22Rv1 (cell line): ENCODE data around the gene CTU2.

Experiments used
- H3K27ac ChIP-seq: fragments of 450-650 bp; 2 replicates; pipeline ENCODE4 v1.5.1; 2017
- ZFX ChIP-seq: fragments of 450-650 bp; IDR thresholded peaks from 2 replicates; pipeline ENCODE4 v1.6.1; 2017; ENCODE audit warnings: antibody characterized with exemption, borderline replicate concordance
- TF ChIP-seq, protein P1 (sequence below): fragments of 450-650 bp; IDR thresholded peaks from 2 replicates; pipeline ENCODE4 v1.5.1; 2017; ENCODE audit warnings: mild to moderate bottlenecking

Gene CTU2

DNA sequence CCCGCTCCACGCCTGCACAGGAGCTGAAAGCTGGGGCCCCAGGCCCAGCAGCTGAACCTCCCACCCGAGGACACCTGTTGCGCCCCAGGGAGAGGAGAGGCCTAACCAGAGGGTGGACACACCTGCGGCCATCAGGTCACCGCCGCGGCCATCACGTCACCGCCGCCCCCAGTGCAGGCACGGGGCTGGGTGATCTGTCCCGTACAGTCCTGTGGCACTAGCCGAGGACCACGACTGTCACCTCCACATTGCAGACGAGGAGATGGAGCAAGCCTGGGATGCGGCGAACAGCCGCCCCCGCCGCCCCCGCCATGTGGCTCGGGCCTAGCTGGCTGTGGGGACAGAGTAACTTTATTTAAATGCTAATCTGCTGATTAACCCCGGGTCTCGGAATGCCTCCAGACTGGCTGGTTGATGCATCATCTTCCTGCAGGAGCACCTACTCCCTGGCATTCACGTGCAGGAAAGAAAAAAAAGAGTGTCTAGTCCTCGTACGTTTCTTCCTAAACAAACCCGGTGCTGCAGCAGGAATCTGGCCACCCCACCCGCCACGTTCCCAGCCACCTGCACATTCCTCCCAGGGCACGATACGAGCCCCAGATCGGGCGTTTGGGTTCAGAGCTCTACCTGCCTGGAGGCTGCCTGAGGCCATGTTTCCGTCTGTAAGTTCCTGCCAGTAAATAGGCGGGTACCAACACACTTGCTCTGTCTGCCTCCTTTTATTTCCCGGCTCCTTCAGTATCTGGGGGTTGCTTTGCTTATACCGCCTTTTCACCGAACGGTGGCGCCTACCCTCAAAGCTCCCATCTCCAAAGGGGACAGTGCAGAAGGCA is 48.8 kb downstream of the CTU2 start:
- no peak for TF ChIP-seq ZFX
- TF ChIP-seq, protein P1, sequence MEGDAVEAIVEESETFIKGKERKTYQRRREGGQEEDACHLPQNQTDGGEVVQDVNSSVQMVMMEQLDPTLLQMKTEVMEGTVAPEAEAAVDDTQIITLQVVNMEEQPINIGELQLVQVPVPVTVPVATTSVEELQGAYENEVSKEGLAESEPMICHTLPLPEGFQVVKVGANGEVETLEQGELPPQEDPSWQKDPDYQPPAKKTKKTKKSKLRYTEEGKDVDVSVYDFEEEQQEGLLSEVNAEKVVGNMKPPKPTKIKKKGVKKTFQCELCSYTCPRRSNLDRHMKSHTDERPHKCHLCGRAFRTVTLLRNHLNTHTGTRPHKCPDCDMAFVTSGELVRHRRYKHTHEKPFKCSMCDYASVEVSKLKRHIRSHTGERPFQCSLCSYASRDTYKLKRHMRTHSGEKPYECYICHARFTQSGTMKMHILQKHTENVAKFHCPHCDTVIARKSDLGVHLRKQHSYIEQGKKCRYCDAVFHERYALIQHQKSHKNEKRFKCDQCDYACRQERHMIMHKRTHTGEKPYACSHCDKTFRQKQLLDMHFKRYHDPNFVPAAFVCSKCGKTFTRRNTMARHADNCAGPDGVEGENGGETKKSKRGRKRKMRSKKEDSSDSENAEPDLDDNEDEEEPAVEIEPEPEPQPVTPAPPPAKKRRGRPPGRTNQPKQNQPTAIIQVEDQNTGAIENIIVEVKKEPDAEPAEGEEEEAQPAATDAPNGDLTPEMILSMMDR, result no peak
- 0 out of 2 replicates have a peak overlapping the region, but pooled peaks have one; percentile 22 for H3K27ac ChIP-seq

- 0 out of 2 replicates have a peak overlapping the region, but pooled peaks have one; percentile 22 for H3K27ac ChIP-seq
- no peak for TF ChIP-seq ZFX
- TF ChIP-seq, protein P1, result no peak
These were observed 49.6 kb downstream of the CTU2 start for GRCh38 chr16:88755745-88756443.

DNA sequence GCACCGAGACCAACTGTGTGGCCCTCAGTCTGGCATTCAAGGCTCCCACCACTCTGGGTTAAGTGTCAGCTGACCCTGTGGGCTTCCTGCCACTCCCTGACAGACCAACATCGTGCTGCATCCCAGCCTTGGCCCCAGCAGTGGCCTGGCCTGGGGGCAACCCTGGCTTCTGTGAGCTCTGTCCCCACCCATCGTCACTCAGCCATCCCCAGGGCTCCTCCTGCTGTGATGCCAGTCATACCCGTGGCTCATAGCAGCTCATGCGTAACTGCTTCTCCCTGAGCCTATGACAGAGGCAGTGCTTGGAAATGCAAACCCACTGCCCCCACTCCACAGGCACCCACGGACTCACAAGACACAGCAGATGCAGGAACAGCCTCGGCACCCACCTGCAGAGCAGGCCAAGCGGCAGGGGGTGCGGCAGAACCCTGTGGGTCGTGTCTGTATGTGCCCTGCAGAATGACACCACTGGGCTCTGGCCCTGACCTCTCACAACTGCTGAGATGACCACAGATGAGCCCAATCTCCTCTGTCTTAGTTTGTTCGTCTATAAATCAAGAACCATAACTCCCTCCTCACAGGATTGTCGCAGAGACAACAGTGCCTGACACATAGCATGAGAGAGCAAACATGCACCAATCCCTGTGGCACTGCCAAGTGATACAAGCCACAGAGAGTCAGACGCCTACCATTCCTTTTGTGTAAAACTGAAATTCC is 52.1 kb downstream of the CTU2 start:
- H3K27ac ChIP-seq, result peak overlapping the region; percentile 94
- TF ChIP-seq, protein P1, result no peak
- TF ChIP-seq ZFX, result no peak

- TF ChIP-seq, protein P1, result no peak
- peak overlapping the region; percentile 94 for H3K27ac ChIP-seq
These were observed 52.6 kb downstream of the CTU2 start for GRCh38 chr16:88758944-88759244.

- TF ChIP-seq, protein P1, result peak; percentile 24
- TF ChIP-seq ZFX, result no peak
- H3K27ac ChIP-seq, result peak overlapping the region; percentile 94
These were observed 53.1 kb downstream of the CTU2 start for GRCh38 chr16:88759245-88759975.

GRCh38 chr16:88759976-88760350 is 53.7 kb downstream of the CTU2 start:
- peak overlapping the region; percentile 94 for H3K27ac ChIP-seq

More at GRCh38 chr16:88759976-88760350, 53.7 kb downstream of the CTU2 start:
- TF ChIP-seq, protein P1, result no peak
- no peak for TF ChIP-seq ZFX
